HCT116 (cell line): ENCODE measurements around the gene TNIP1. TPM values are rescaled to one million over a fixed set of nuclear protein-coding genes. Genes with fewer than 3 reads are reported as not detected.

Source experiments
- ATAC-seq: fragments of 200-7000 bp; cut with Tn5 transposase; 2 replicates; pipeline ENCODE4 v1.9.1; 2020; ENCODE audit warnings: mild to moderate bottlenecking, moderate library complexity
- BruUV-seq: library from RNA; stranded (reverse); fragments of 400-500 nt; replicated peaks from 2 replicates; lab custom pipeline; 2021; lab: Mats Ljungman, UMichigan
- CTCF ChIA-PET: fragments of 300-600 bp; sonication (Branson Sonifier 250); formaldehyde crosslinking; loops from one replicate; lab custom pipeline; 2021; ENCODE audit warnings: antibody characterized with exemption; lab: Charles Lee
- POLR2A ChIA-PET: fragments of 300-600, 350-600 bp; sonication (Branson Sonifier 250); formaldehyde crosslinking; loops from one replicate; lab custom pipeline; 2021; ENCODE audit warnings: antibody characterized with exemption; lab: Charles Lee
- RAD21 ChIA-PET, 2 experiments: fragments of 300-600 bp; sonication (Branson Sonifier 250); formaldehyde crosslinking; loops; one replicate each; lab custom pipeline; 2023; ENCODE audit warnings: low total read pairs in 2 of 2; ENCODE audit not compliant: uncharacterized antibody in 2 of 2, unreplicated experiment in 2 of 2, low non-redundant PET in 1 of 2; lab: Charles Lee
- DNase-seq: peaks from one replicate; pipeline ENCODE4 v3.0.0-alpha.2; 2010; ENCODE audit warnings: low read depth, low spot score
- H2AFZ ChIP-seq: fragments of 200-600 bp; shearing (Covaris generic), sonication (generic); 2 replicates; pipeline ENCODE4 v1.6.1; 2017; ENCODE audit warnings: low read depth, mixed run types, mixed read lengths, antibody characterized with exemption, low read length; ENCODE audit not compliant: poor library complexity, severe bottlenecking
- H3K27ac ChIP-seq: 2 replicates; pipeline ENCODE4 v1.5.1; 2012; ENCODE audit warnings: low read depth, low read length
- H3K27me3 ChIP-seq: fragments of 200-600 bp; sonication (generic); 2 replicates; pipeline ENCODE4 v1.6.1; 2016; ENCODE audit warnings: mixed run types, low read length, mixed read lengths; ENCODE audit not compliant: insufficient read depth
- H3K36me3 ChIP-seq, 2 experiments: fragments of 200-500 bp in 1 of 2; fragments of 200-600 bp in 1 of 2; sonication (Bioruptor generic) in 1 of 2; sonication (generic) in 1 of 2; 2 replicates each; pipeline versions ENCODE4 v1.5.1 to v1.6.1; 2014 to 2016; ENCODE audit warnings: low read length in 2 of 2, inconsistent platforms in 1 of 2, mixed read lengths in 1 of 2, mixed run types in 1 of 2; ENCODE audit not compliant: insufficient read depth in 2 of 2, control insufficient read depth in 1 of 2
- H3K4me1 ChIP-seq, 2 experiments: fragments of 200-600 bp in 1 of 2; sonication (generic) in 1 of 2; 2 replicates each; pipeline versions ENCODE4 v1.5.1 to v1.6.1; 2012 to 2017; ENCODE audit warnings: low read length in 2 of 2, inconsistent platforms in 1 of 2, mild to moderate bottlenecking in 1 of 2, mixed read lengths in 1 of 2, mixed run types in 1 of 2, moderate library complexity in 1 of 2; ENCODE audit not compliant: insufficient read depth in 2 of 2, control insufficient read depth in 1 of 2
- H3K4me2 ChIP-seq: fragments of 200-600 bp; sonication (generic); 2 replicates; pipeline ENCODE4 v1.6.1; 2017; ENCODE audit warnings: mixed run types, low read length, mixed read lengths
- H3K4me3 ChIP-seq, 2 experiments: fragments of 200-600 bp in 1 of 2; sonication (generic) in 1 of 2; replicated peaks in 1 of 2; 2 replicates each; pipeline ENCODE4 v1.5.1; 2011 to 2016; ENCODE audit warnings: low read length in 2 of 2, control low read depth in 1 of 2, low read depth in 1 of 2, mild to moderate bottlenecking in 1 of 2, mixed read lengths in 1 of 2, mixed run types in 1 of 2
- H3K79me2 ChIP-seq: fragments of 200-600 bp; sonication (generic); 2 replicates; pipeline ENCODE4 v1.6.1; 2017; ENCODE audit warnings: mild to moderate bottlenecking, mixed run types, low read length, moderate library complexity, mixed read lengths; ENCODE audit not compliant: insufficient read depth
- H3K9ac ChIP-seq: fragments of 200-600 bp; sonication (generic); 2 replicates; pipeline ENCODE4 v1.6.1; 2016; ENCODE audit warnings: low read length, mixed read lengths
- H3K9me2 ChIP-seq: fragments of 200-600 bp; sonication (generic), shearing (Covaris generic); 2 replicates; pipeline ENCODE4 v1.6.1; 2017; ENCODE audit warnings: mixed run types, mild to moderate bottlenecking, moderate library complexity; ENCODE audit not compliant: insufficient read depth
- H3K9me3 ChIP-seq, 2 experiments: fragments of 200-500 bp in 1 of 2; fragments of 200-600 bp in 1 of 2; sonication (Bioruptor generic) in 1 of 2; sonication (generic) in 1 of 2; 2 replicates each; pipeline ENCODE4 v1.6.1; 2014 to 2017; ENCODE audit warnings: low read length in 2 of 2, mixed read lengths in 2 of 2, inconsistent platforms in 1 of 2, low read depth in 1 of 2, mild to moderate bottlenecking in 1 of 2, mixed run types in 1 of 2, moderate library complexity in 1 of 2; ENCODE audit not compliant: control insufficient read depth in 1 of 2, insufficient read depth in 1 of 2
- H4K20me1 ChIP-seq: fragments of 200-600 bp; sonication (generic), shearing (Covaris generic); 2 replicates; pipeline ENCODE4 v1.6.1; 2017; ENCODE audit warnings: mixed run types, mild to moderate bottlenecking, moderate library complexity; ENCODE audit not compliant: insufficient read depth
- CTCF ChIP-seq, 3 experiments: fragments of 200-600 bp in 1 of 3; sonication (generic) in 1 of 3; IDR thresholded peaks in 2 of 3; conservative IDR thresholded peaks in 1 of 3; 2 replicates each; pipeline ENCODE4 v1.5.1; 2012 to 2017; ENCODE audit warnings: low read depth in 2 of 3, low read length in 2 of 3, antibody characterized with exemption in 1 of 3, borderline replicate concordance in 1 of 3, control low read depth in 1 of 3, mild to moderate bottlenecking in 1 of 3, mixed read lengths in 1 of 3, mixed run types in 1 of 3, moderate library complexity in 1 of 3; ENCODE audit not compliant: insufficient read depth in 1 of 3
- FOSL1 ChIP-seq: IDR thresholded peaks from 2 replicates; pipeline ENCODE4 v1.6.1; 2012; ENCODE audit warnings: low read depth
- POLR2A ChIP-seq: IDR thresholded peaks from 2 replicates; pipeline ENCODE4 v1.7.0; 2011; ENCODE audit warnings: borderline replicate concordance; ENCODE audit not compliant: insufficient read depth, insufficient read length; ENCODE audit errors: extremely low read depth
- RAD21 ChIP-seq: IDR thresholded peaks from 2 replicates; pipeline ENCODE4 v1.6.1; 2012; ENCODE audit warnings: low read depth, mild to moderate bottlenecking
- YY1 ChIP-seq: IDR thresholded peaks from 2 replicates; pipeline ENCODE4 v1.6.1; 2011; ENCODE audit warnings: low read length, low read depth, moderate library complexity, mild to moderate bottlenecking; ENCODE audit not compliant: insufficient replicate concordance; ENCODE audit errors: extremely low read depth
- ZFX ChIP-seq: fragments of 450-650 bp; IDR thresholded peaks from 2 replicates; pipeline ENCODE4 v1.6.1; 2017
- intact Hi-C: fragments of 100-400 bp; cut with micrococcal nuclease; formaldehyde crosslinking; loops from 2 replicates; pipeline ENCODE4 v1.10.0; 2022
- total RNA-seq: library from RNA; stranded (reverse); gene quantifications from one replicate; pipeline ENCODE4 v1.2.1, GENCODE V29; 2021; ENCODE audit not compliant: unreplicated experiment

Gene TNIP1
- total RNA-seq, 1 experiment from 2014 or later: 46.0 TPM

GRCh38 chr5:151048526-151048925 lies 32.3 kb downstream of the TNIP1 start:
- POLR2A ChIA-PET: interaction anchor here (1.3 kb wide), 1 partner anchor 27 kb away, joined by 3 read pairs; no protein-coding TSS in a partner anchor
- intact Hi-C loops: loop anchor here (10.0 kb wide), 1 partner anchor 594 kb away; no protein-coding TSS in a partner anchor

More at GRCh38 chr5:151048526-151048925, 32.3 kb downstream of the TNIP1 start:
- ChIA-PET CTCF (interaction anchor here (0.6 to 8.8 kb wide), 17 partner anchors 9 to 590 kb away, joined by 3 to 171 read pairs (median 3); partner anchors contain the start of genes ANXA6 and GM2A), RAD21 (interaction anchor here in 1 of 2 experiments (0.6 to 0.8 kb wide), 2 partner anchors 50 to 267 kb away, joined by 3 read pairs; no protein-coding TSS in a partner anchor)
- no peaks in the 10 kb centered on the region for H3K4me1 ChIP-seq
- H4K20me1 ChIP-seq: no peaks in the 10 kb centered on the region
- H3K4me2 ChIP-seq: no peak overlapping the region
- H3K79me2 ChIP-seq: no peaks in the 10 kb centered on the region
- DNase-seq (no peak), ATAC-seq (peak; percentile 35)
- H3K27ac ChIP-seq: no peak overlapping the region
- H3K9me3 ChIP-seq: no peaks in the 10 kb centered on the region
- H3K9me2 ChIP-seq: no peaks in the 10 kb centered on the region
- peaks cover 3 to 9% of the 10 kb centered on the region in 2 experiments; a peak in 2 of 4 replicates for H3K36me3 ChIP-seq
- no peak overlapping the region for H3K4me3 ChIP-seq
- H3K9ac ChIP-seq: no peak overlapping the region
- no peak overlapping the region for H2AFZ ChIP-seq
- no TSS peak for BruUV-seq
- H3K27me3 ChIP-seq: no peaks in the 10 kb centered on the region
- TF ChIP-seq FOSL1: no peak
- TF ChIP-seq RAD21: peak; percentile 45
- no peak for TF ChIP-seq YY1
- no peak for TF ChIP-seq ZFX
- no peak for TF ChIP-seq POLR2A
- peak; percentile 41 to 55 (median 43); a peak in 5 of 6 replicates for TF ChIP-seq CTCF (IDR thresholded peaks at IDR 0.05 in 2 of 3, conservative IDR thresholded peaks at IDR 0.05 in 1 of 3; ENCODE audit: borderline replicate concordance in 1 of 3, insufficient read depth in 1 of 3, low read depth in 2 of 3, low read length in 2 of 3)
